HG02759 (cell line): ENCODE data around the gene PAX2.

ENCODE experiments used
- ATAC-seq: cut with Tn5 transposase; IDR thresholded peaks from one replicate; pipeline ENCODE4 v1.9.1; 2021; ENCODE audit warnings: mild to moderate bottlenecking, moderate library complexity; ENCODE audit not compliant: unreplicated experiment

PAX2 gene

GRCh38 chr10:100749309-100750217 lies 4.2 kb downstream of the PAX2 start:
- ATAC-seq = no peak

GRCh38 chr10:100750291-100751210 lies 5.2 kb downstream of the PAX2 start:
- no peak for ATAC-seq

- ATAC-seq = no peak
Measured at GRCh38 chr10:100751211-100751933, 6.0 kb downstream of the PAX2 start.

DNA sequence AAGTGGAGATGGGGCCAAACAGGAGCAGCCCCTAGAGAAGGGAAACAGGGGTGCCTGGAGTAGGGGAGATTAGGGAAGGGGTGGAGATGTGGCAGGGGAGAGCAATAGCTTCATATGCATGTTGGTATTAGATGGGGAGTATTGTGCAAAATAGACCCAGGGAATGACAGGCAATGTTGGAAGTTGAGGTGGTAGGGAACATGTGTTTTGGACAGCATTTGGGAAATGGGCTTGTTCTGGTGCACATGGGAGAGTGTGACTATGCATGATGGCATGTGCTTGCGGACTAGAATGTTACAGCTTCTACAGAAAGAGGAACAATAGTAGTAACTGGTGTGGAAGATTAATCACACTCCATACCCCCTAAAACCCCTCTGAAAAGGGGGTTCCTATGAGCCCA lies 10.4 kb downstream of the PAX2 start:
- no peak for ATAC-seq

- ATAC-seq = no peak
Measured at GRCh38 chr10:100759331-100759730, 13.9 kb downstream of the PAX2 start.

DNA sequence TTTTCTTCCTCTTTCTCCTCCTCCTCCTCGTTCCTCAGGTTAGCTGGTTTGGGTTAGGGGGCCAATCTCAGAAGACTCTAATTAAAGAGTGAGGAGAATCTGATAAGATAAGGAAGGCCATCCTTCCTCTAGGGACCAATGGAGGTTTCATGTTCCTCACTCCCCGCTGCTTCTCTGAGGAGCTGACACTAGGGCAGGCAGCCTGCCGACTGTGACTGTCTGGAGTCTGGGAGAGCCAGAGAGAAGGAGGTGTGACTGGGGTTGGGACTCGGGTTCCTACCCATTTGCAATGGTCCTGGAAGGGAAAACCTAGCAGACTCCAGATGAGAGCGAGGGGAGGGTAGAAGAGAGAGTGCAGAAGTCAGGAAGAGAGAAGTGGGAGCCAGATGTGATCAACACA lies 15.3 kb downstream of the PAX2 start:
- no peak for ATAC-seq

GRCh38 chr10:100761191-100761590 lies 15.8 kb downstream of the PAX2 start:
- no peak for ATAC-seq

- ATAC-seq = no peak
Measured at GRCh38 chr10:100763043-100763747, 17.8 kb downstream of the PAX2 start.

GRCh38 chr10:100766693-100767421 lies 21.5 kb downstream of the PAX2 start:
- no peak for ATAC-seq

- no peak for ATAC-seq
Measured at GRCh38 chr10:100767422-100767775, 22.0 kb downstream of the PAX2 start.

DNA sequence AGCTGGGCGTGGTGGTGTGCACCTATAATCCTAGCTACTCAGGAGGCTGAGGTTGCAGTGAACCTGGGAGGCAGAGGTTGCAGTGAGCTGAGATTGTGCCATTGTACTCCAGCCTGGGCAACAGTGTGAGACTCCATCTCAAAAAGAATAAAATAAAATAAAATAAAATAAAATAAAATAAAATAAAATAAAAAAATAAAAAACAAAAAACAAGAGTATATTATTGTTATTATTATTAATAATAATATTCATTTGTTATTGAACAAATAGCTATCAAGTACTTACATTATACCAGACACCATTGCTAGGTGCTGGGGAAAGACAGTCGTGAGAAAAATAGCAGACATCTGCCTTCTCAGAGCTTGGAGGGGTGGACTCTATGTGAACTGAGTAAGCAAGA lies 24.1 kb downstream of the PAX2 start:
- ATAC-seq = no peak

- ATAC-seq = no peak
Measured at GRCh38 chr10:100773646-100774045, 28.3 kb downstream of the PAX2 start.

DNA sequence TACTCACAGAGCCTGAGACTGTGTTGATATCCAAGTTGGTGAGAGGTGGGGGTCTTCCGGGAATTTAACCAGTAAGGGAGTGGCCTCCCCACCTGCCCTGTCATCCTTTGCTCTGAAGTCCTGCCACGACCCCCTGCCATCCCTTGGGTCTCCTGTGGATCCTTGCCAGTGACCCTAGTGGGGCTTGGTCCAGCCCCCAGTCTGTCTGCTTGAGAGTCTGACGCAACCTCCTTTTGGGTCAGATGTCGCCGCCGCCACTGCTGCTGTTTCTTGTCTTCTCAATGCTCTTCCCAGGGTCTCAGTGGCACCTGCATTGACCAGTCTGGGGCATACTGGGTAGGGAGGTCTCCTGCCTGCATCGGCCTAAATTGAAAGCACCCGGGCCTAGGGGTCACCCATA lies 28.8 kb downstream of the PAX2 start:
- ATAC-seq = no peak

GRCh38 chr10:100774876-100775275 lies 29.5 kb downstream of the PAX2 start:
- no peak for ATAC-seq

- no peak for ATAC-seq
Measured at GRCh38 chr10:100775386-100775785, 30.0 kb downstream of the PAX2 start.

DNA sequence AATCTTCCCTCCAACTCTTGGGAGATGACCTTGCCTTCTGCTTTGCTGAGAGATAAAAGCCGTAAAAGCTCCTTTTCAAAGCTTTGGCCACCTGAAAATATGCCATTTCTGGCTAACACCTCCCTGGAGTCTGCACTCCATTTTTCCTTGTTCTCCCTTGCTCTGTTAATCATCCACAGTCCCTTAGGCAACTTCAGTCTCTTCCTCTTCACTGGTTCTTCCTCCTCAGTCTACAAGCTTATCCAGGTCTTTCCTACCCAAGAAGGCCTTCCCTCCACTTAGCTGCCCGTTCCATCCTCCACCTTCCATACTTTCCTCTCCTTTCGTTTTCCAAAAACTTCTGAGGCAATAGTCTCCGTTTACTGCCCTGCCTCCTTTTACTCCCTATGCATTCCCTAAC lies 30.5 kb downstream of the PAX2 start:
- ATAC-seq = no peak

GRCh38 chr10:100776671-100777070 lies 31.3 kb downstream of the PAX2 start:
- no peak for ATAC-seq

DNA sequence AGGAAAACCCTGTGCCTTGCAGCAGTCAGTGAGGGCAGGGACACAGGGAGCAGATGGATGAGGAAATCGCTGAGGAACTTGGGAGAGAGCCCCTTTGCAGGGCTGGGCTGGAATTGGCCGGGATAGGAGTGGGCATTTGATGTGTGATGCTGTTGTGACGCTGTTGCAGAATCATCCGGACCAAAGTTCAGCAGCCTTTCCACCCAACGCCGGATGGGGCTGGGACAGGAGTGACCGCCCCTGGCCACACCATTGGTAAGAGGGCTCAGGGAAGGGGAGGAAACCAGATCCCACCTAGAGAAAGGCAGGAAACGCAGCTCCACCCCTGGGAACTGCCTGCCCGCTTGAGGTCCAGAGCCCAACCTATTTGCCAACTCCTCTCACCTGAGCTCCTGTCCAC lies 33.9 kb downstream of the PAX2 start:
- no peak for ATAC-seq

DNA sequence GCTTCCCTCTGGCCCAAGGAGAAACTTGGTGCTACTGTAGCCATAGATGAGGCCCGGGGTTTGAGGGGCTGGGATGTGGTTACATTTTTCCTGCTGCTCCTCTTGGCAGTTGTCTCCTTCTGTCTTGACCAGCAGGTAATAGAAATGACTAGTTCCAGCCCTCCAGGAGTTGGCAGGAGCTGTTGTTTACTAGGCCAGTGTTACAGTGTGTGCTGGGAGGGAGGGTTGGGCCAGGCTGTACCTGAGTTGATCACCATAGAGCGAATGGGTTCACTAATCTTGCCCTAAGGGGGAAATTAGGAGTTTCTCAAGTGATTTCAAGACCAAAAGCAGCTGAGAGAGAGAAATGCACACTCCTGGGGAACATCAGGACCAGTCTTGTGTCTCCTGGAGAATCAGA lies 34.9 kb downstream of the PAX2 start:
- ATAC-seq = no peak

- no peak for ATAC-seq
Measured at GRCh38 chr10:100781145-100781665, 35.8 kb downstream of the PAX2 start.
